Inferior parietal cortex (tissue), 1 donor: Measurements from ENCODE around the gene CUL4B.
"Not testable (repeated sequence)": the region's sequence is repeated elsewhere in the genome, so short reads cannot be mapped to it uniquely, and the experiment has no call there.

ENCODE experiments used
- DNase-seq: peaks from one replicate; pipeline ENCODE4 v3.0.0-alpha.2; 2016; ENCODE audit errors: extremely low spot score

Gene CUL4B

DNA sequence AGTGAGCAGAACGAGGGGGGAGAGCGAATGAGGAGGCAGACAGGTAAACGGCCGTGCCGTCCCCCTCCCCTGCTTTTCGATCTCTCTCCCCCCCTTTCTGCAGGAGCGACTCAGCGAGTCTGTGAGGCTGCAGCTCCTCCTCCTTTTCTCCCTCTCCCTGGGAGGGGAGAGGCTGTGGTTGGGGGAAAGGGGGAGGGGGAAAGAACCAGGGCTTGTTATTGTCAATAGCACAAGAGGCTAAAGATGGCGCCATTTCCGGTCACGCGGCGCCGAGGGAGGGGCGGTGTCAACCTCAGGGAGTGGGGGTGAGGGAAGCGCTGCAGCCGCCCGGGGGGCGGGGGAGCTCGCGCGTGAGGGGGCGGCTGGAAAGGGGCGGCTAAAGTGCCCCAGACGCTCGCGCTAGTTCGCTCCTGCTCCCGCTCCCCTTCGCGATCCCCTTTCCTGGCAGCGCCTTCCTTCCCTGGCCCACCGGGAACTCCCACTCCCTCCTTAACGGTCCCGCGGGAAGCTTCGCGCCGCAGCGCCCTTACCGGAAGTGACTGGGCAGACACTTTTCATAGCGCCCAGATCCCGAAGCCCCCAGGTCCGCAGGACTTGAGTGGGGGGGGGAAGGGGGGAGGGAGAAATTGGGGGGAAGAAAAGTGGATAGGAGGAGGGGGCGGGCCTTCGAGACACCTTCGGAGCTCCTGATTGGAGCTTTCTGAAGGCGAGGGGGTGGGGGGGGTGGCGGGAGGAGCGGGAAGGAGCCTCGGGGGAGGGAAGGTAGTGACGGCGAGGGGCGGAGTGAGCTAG, at the start of gene CUL4B:
TSS of gene CUL4B (minus strand) at position 121 of the 792 bp plus-strand sequence. CDS start 324 bp downstream, outside the sequence.
- peak; percentile 87 for DNase-seq

DNA sequence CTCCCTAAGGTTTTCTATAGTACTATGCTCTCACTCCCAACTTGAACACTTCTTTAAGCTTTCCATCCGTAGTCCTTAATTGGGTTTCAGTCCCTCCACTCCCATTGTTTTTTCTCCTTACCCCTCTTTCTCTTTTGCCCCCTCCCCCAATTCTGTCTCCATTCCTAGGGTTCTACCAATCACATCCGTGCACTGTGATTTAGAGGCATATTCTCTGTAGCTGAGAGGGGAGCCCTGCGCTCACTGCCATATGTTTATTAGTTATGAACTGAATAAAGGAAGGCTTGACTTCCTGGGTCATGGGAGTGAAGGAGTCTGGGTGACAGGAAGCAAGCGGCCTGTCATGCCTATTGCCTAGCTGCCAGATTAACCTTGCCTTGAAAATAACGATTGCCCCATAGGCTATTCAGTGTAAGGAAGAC, 43.6 kb upstream of the CUL4B start:
- DNase-seq, result peak; percentile 5

DNA sequence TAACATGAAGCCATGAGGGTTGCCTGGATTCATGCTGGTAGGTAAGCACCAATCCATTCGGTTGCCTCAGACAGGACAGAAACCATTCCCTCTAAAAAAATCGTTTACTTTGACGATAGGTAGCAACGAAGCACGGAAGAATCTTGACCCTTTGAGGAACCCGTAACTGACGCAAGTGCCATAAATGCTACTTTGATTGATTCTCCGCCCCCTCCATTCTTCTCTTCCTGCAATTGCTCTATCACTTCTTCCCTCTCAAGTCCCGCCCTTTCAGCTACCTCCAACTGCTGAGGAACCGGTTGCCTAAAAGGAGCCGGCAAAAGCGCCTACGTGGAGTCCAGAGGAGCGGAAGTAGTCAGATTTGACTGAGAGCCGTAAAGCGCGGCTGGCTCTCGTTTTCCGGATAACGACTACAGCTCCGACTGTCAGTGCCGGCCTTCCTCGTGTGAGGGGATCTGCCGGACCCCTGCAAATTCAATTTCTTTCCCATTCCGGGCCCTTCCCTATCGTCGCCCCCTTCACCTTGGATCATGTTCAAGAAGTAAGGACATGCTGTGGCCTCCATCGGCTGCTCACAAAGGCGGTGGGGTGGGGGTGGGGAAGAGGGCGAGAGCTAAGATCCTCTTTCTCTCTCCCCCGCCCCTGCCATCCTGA, 43.1 kb upstream of the CUL4B start, which contains the start of gene MCTS1:
TSS of gene MCTS1 (plus strand) at position 395 of the 654 bp plus-strand sequence. CDS start at position 531, 136 bp downstream.
- peak; percentile 80 for DNase-seq

DNA sequence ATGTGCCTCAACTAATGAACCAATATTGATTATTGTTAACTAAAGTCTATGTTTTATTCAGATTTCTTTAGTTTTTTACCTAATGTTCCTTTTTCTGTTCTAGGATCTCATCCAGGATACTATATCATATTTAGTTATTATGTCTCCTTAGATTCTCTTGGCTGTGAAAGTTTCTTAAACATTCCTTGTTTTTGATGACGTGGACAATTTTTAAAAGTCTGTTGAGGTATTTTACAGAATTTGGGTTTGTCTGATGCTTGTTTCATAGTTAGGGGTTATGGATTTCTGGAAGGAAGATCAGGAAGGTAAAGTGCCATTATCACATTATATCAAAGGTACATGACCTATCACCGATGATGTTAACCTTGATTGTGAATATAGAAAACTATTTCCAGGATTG, 24.9 kb upstream of the CUL4B start:
- DNase-seq, result no peak

DNA sequence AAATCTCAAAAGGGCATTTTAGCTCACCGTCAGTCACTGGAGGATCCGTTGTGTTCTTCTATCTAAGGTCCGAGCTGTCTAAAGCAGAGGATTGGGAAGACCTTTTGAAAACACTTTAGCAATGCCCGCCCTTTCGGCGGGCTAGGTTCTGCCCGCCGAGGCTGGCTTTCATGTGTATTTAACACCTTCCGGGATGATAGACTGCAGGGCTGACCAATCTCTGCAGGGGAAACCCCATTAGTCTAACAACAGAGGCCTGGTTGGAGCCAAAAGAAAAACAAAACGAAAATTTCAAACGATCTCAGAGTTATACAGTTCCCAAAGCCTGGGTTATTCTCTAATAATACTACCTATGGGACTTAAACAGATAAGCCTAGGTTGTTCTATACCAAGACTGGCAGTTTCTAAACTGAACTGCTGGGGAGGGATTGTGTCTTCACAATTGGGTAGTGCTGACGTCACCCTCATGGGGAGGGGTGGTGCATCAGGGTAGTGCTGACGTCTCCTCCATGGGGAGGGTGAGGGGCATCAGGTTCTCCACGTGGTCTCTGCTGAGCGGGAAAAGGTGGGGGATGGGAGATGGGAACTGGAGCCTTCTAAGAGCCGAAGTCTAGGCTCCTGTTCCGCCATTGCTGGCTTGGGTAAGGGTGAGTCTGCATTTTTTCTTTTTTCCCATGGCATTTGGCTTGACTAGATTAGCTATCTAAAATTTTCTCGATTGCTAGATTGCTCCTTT, 14.8 kb upstream of the CUL4B start:
- no peak for DNase-seq

DNA sequence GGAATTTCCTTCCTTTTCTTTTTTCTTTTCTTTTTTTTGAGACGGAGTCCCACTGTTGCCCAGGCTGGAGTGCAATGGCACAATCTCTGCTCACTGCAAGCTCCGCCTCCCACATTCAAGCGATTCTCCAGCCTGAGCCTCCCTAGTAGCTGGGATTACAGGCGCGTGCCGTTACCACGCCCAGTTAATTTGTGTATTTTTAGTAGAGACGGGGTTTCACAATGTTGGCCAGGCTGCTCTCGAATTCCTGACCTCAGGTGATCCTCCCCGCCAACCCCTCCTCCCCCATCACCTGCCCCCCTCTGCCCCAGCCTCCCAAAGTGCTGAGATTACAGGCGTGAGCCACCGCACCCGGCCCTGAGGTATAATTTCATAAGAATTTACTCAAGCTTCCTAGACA, 13.0 kb upstream of the CUL4B start:
- DNase-seq, result not testable (repeated sequence)

DNA sequence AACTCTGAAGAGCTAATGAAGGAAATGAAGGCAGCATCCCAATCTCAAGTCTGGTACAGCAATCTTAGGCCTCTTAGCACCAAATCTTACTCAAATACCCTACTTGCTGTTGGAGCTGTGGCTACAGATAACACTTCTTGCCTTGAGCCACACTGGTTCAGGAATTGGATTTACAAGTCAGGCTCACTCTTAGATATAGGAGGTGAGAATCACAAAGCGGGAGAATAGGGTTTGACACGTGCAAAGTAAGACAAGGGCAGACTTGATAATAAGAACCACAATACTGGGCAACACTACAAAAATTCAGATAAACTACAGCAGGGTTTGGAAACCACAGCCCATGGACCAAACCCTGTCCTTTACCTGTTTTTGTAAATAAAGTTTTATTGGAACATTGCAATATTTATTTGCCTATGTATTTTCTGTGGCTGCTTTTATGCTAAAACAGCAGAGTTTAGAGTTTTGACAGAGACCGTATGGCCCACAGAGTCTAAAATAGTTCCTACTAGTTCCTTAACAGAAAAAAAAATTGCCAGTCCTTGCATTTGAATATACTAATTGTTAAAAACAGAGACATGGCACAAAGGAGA, 9.3 kb upstream of the CUL4B start:
- DNase-seq, result no peak

DNA sequence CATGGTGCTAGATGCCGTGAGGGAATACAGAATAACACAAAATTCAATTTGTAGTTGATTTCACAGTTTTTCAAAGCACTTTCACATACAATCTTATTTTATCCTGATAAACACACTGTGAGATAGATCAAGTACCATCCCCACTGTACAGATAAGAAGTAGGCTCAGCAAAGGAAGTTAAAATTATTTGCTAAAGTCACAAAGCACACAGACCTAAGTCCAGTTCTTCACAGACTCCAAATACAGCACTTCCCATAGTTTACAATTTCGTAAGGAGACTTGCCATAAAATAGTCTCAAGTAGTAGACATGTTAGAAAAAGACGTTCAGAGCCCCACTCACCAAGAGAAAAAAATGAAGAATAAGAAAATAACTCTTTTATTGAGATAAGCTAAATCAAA, 7.8 kb upstream of the CUL4B start:
- DNase-seq, result no peak

DNA sequence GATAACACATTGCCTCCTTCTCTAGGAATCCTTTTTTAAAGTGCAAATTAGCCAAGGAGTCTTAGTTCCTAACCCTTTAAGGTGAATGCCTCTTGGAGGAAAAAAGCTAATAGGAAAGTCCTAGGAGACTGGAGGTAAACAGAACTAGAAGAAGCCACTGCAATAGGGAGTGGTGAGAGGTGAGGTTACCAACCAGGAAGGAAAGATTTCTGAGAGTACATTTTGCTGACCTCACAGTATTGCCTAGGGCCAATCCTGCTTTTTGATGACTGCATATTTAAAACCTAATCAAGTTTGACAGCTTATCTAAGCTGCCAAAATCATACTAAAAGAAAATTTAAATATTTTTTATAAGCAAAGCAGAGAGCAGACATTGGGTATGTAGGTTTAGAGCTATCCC, 7.3 kb upstream of the CUL4B start:
- no peak for DNase-seq

DNA sequence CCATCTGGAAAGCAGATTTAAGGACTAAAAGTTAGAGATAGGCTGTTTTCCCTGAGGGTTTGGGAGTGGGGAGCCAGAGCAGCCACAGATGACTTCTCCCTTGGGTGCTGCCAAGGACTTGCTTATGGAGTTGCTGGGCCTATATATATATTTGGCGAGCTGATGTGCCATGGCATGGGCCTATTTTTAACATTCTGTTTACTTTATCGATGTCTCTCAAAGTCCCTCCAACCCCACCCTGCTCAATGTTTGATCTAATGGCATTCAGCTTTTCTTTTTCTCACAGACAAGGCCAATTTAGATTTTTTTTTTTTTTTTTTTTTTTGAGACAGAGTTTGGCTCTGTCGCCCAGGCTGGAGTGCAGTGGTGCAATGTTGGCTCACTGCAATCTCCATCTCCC, 6.1 kb upstream of the CUL4B start:
- no peak for DNase-seq

DNA sequence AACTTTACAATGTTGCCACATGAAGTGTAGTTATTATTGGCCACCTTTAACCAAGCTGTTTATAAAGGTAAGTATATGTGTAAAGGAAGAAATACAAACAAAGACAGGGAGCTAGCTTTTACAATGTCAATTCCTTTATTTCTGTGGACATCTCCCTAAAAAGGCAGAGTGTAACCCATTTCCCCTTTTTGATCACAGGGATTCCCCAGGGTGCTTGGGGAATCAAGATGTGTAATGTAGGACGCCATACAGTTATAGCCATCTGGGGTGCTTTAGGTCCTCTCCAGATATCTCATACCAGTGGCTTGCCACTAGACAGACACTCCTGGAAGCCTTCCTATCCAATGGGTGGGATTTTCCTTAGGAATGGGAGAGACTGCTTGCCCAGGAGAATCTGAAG, 4.2 kb upstream of the CUL4B start:
- DNase-seq, result no peak

DNA sequence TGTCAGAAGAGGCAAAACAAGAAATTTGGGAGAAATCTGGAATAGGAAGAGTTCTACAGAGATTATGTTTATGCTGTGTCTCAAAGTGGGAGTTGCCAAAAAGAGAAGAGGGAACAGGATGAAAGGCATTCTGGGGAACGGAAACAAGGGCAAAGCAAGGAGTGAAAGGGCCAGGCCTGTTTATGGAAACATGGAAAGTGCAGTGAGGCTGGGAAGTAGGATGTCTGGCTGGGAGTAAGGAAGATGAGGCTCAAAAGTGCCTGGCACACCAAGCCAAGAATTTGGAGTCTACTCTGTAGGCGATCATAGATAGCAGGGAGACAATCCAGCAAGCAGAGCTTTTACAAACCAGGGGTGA, 1.8 kb upstream of the CUL4B start:
- no peak for DNase-seq

DNA sequence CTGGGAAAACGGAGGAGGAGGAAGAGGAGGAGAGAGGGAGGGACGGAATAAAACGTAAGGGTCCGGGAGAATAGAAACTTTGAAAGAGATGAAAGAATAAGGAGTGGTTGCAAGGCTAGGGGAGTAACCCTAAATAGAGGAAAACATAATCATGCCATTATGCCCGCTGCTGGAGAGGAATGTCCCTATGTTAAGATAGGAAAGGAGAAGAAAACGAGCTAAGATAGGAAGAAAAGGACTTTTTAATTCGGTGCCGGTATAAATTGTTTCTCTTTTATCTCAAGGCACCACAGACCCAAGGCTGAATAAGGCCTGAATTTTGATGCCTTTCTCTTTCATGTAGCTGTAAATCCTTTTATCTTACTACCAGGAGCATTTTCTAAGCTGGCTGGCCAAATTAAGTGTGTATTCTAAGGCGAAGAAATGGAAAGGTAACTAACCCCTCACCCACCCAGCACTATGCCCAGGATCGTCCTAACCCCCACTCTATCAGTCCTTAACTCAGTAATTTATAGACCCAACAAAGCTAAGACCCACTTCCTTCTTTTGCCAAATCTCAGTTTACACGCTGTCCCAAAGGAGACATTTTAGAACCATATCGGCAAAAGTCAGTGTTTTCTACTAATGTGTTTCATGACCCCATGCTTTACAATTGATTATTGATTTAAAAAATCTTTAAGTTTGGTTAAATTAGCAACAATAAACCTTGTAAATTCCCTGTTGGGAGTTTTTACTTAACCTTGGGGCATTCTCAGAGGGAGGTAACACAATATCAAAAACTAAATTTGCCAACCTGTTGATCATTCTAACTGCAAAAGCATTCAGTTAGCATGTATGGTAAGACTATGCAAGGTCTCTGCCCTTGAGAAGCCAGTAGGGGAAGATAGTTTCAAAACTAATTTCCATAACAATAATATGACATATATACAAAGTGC, 1.1 kb upstream of the CUL4B start:
- peak; percentile 63 for DNase-seq

DNA sequence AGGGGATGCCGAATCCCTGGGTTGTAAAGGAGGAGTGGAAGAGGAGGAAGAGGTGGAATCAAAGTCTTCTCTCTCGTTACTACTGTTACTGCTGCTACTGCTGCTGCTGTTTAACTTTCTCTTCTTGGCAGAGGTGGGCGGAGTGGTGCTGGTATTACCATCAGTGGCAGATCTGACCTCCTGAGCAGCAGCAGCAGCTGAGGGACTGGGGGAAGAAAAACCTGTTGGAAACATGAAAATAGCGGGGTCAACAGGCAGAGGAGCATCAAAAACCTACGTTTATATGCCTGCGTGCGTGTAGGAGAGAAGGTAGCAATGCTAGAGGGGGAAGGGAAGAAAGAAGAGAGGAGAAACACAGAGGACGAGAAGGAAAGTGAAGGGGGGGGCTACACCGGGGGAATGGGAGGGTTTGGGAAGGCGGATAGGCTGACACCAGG, 339 bp downstream of the CUL4B start:
- peak; percentile 23 for DNase-seq

DNA sequence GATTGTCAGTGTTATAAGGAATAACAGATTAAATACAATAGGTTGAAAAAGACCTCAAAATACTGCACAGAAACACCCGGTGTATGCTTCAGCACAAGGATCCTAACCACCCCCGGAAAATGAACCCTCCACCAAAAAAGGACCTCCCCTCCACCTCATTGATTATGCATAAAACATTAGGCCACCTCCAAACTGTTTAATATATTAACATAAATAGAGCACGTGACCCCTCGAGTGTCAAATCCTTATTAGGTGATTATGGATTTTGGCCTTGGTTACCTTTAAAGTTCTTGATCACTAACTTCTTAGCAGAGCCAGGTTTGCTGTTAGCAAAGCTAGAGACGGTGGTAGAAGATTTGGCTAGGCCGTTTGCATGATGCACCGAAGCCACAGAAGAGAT, 958 bp downstream of the CUL4B start:
- DNase-seq, result no peak

DNA sequence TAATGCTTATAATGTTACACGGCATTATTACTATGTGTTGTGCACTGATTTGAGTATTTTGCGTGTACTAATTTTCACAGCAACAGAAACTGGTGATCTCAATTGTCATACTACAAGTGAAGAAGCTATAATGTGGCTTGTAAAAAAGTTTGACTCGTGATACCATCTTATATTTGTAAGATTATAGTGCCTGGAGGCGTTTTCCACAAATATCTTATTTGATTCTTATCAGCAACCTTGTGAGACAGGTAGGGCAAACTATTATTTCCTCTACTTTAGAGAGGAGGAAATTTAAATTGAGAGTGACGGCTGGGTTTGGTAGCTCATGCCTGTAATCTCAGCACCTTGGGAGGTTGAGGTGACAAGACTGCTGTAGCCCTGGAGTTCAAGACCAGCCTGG, 4.5 kb downstream of the CUL4B start:
- no peak for DNase-seq

DNA sequence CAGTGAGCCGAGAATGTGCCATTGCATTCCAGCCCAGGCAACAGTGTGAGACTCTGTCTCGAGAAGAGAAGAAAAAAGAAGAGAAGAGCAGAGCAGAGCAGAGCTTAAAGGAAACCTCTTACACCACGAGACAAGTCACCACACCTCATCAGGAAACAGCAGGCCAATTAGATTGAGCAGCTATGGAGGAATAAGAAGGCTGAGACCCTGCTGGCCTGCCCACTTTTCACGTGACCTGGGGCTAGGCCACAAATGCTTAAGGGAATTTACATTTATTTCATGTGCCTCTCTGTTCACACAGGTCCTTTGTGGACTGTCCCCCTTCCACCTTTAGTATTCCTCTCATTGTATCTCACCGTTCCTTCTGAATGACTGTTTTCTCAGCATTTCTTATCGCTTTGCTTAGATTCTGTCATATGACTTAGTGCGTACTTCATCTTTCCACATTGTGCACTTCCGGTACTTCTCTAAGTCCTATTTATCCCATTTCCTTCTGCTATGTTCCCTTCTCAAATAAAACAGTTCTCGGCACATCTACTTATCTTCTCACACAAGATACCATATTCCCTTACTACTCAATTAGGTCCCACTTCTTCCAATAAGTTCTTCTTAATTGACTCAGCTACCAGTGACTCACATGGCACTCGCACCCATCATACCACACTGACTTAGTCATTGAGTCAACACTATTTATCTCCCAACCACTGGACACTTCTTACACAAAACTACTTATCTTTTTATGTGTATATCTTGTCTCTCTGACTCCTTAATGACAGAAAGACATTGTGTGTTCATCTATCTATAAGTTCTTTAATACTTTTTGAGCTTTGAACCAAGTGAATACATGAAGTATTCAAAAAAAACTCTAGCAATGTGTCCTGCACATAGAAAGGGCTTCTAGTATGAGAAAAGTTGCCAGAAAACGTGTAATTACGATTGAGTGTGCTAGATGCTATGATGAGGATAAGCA, 11.0 kb downstream of the CUL4B start:
- DNase-seq, result no peak

DNA sequence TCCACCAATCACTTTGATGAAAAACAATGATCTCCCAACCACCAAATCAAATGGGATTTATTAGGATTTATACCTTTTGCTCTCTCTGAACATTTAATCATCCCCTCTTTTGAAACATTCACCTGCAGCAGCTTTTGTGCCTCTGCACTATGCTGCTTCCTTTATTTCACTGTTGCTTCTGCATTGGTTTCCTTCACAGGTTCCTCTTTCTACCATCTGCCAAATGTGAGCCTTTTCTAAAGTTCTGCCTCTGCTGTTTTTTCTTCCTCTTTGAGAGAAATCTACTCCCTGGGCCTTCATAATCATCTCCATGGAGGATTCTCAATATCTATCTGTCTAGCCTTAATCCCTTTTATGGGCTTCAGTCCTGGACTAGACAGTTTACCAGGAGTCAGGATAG, 24.7 kb downstream of the CUL4B start:
- DNase-seq, result no peak

DNA sequence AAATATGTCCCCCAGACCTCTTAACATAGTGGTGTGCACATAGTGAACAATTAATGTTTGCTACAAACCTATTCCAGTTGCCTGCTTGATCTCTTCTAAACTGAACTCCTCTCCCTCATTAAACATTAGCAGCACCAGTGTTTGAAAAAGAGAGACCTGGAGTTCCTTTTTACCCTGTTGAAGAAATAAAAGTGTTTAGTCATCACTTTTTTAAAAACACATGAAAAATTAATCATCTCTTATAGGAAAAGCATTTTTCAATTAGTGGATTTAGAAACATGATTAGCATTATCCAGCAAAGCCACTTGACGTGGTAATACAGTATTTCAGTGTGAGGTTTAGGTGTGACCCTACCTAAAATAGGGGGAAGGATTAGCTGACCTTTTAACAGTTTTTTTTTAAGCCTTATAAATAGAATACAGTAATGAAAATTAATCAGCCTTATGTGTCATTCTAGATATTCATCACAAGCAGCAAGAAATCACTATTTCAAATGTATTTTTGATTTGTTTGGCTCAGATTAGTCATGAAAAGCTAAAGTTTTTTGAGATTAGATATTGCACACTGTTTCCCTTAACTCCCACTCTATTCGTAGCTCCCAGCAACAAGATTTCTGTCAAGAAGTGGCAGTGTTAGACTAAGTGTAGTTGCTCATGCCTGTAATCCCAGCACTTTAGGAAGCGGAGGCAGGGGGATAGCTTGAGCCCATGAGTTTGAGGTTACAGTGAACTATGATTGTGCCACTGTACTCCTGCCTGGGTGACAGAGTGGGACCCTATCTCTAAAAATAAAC, 26.2 kb downstream of the CUL4B start:
- no peak for DNase-seq
